BLaER1 (cell line): Measurements from ENCODE around the gene ZNF83.
A peak's percentile ranks its signal among the peaks of the same experiment; 100 is the strongest.
"Not testable (repeated sequence)": the region's sequence is repeated elsewhere in the genome, so short reads cannot be mapped to it uniquely, and the experiment has no call there.

Experiments used
- H3K27ac ChIP-seq: shearing (Covaris generic); formaldehyde crosslinking; 2 replicates; pipeline ENCODE4 v1.8.1; 2022
- H3K27me3 ChIP-seq: shearing (Covaris generic); formaldehyde crosslinking; 2 replicates; pipeline ENCODE4 v1.8.1; 2022
- H3K36me3 ChIP-seq: shearing (Covaris generic); formaldehyde crosslinking; 2 replicates; pipeline ENCODE4 v1.8.1; 2022
- H3K4me1 ChIP-seq: shearing (Covaris generic); formaldehyde crosslinking; 2 replicates; pipeline ENCODE4 v1.8.1; 2022
- H3K4me2 ChIP-seq: shearing (Covaris generic); formaldehyde crosslinking; 2 replicates; pipeline ENCODE4 v1.8.1; 2022
- H3K4me3 ChIP-seq: shearing (Covaris generic); formaldehyde crosslinking; 2 replicates; pipeline ENCODE4 v1.8.1; 2022
- H3K9ac ChIP-seq: shearing (Covaris generic); formaldehyde crosslinking; 2 replicates; pipeline ENCODE4 v1.8.1; 2022
- H3K9me3 ChIP-seq: shearing (Covaris generic); formaldehyde crosslinking; 2 replicates; pipeline ENCODE4 v1.8.1; 2022
- H4K20me1 ChIP-seq: shearing (Covaris generic); formaldehyde crosslinking; 2 replicates; pipeline ENCODE4 v1.8.1; 2022
- Cebpa-rat ChIP-seq: shearing (Covaris generic); IDR thresholded peaks from 2 replicates; pipeline ENCODE4 v1.8.1; 2022

The ZNF83 gene

DNA sequence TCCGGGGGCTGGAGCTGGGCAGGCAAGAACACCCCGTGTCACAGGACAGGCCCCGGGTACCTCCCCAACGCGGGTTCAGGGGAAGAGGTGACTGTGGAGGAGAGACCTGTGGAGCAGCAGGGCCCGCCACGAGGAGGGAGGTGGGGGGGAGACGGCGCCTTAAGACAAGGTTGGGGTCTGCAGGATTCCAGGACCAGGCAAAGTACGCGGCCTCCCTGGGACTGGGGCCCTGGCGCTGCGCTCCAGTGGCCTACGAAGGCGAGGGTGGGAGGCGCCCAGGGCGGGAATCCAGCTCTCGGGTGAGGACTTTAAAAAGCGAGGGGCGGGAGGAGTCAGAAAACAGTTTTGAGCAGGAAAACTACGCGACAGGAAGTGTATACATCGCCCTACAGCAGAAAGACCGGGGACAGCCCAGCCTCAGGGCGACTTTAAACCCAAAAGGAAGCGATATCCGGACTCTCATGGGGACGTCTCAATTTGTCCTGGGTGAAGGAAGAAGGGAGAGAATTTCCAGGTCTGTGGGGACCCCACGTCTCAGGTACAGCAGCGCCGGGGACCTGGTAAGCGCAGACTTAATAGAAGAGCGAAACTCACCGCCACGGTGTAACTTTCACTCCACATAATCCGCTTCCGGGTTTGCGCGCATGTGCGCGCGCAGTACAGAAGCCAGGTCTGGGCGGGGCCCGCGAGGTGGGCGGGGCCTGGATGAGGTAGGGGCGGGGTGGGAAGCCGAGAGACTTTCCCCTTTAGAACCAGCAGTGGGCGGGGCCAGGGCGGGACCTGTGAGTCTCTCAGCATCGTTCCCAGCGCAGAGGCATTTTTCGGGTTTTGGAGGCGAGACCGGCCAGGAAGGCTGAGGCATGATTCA is at the start of gene ZNF83:
ZNF83 (minus strand) TSS at position 638 of the 868 bp plus-strand sequence.
- Histone ChIP-seq H3K27me3 (no peaks in the 10 kb centered on the region), H3K4me2 (peak within 1 kb of the TSS; percentile 99), H3K27ac (peak within 1 kb of the TSS; percentile 91), H3K36me3 (peaks cover 27% of the 10 kb centered on the region), H3K4me3 (peak within 1 kb of the TSS; percentile 85), H3K9ac (peak within 1 kb of the TSS; percentile 92), H3K9me3 (no peaks in the 10 kb centered on the region), H4K20me1 (no peaks in the 10 kb centered on the region), H3K4me1 (peaks cover 22% of the 10 kb centered on the region)
- no peak for TF ChIP-seq Cebpa-rat

DNA sequence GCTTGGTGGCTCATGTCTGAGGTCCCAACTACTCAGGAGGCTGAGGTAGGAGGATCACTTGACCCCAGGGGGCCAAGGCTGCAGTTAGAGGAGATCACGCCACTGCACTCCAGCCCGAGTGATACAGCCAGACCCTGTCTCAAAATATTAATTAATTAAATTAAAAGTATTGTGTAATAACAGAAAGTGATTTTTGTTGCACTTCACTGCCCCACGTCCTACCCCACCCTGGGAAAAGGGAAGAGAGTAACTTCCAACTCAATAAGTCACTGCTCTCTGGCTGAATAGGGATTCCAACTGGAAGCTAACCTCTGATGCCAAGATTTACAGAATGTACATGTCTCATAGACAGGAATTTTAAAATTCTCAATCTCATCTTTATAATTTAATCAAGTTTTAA is 49.5 kb upstream of the ZNF83 start:
- Histone ChIP-seq H3K9me3 (peaks cover 22% of the 10 kb centered on the region), H4K20me1 (no peaks in the 10 kb centered on the region), H3K27me3 (no peaks in the 10 kb centered on the region), H3K9ac (no peak overlapping the region), H3K4me2 (no peak overlapping the region), H3K4me3 (no peak overlapping the region), H3K36me3 (peaks cover 38% of the 10 kb centered on the region), H3K27ac (no peak overlapping the region), H3K4me1 (peaks cover 25% of the 10 kb centered on the region)
- 0 out of 2 replicates have a peak, but pooled peaks have one; percentile 36 for TF ChIP-seq Cebpa-rat

GRCh38 chr19:52685811-52686210 is 47.7 kb upstream of the ZNF83 start:
- peaks cover 41% of the 10 kb centered on the region for H3K9me3 ChIP-seq

DNA sequence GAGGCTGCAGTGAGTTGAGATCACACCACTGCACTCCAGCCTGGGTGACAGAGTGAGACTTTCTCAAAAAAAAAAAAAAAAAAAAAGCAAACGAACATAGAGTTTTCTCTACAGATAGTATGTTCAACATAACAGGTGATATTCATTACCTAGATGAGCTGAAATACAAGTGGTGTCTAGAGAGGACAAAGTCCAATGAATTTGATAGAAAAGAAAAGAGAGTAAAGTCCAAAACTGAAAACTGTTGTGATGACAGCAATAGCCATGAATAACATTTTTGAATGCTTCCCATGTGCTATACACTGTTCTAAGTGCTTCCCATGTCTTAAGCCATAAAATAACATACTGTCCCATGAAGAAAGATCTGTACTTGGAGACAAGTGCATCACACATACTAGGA is 43.1 kb upstream of the ZNF83 start:
- H3K9ac ChIP-seq, H3K4me3 ChIP-seq, H3K27me3 ChIP-seq, H3K27ac ChIP-seq, H3K4me2 ChIP-seq, H3K4me1 ChIP-seq, H4K20me1 ChIP-seq: not testable (repeated sequence)
- Histone ChIP-seq H3K36me3 (peaks cover 83% of the 10 kb centered on the region), H3K9me3 (peaks cover 80% of the 10 kb centered on the region)

More at GRCh38 chr19:52685811-52686210, 47.7 kb upstream of the ZNF83 start:
- Histone ChIP-seq H3K27me3 (no peaks in the 10 kb centered on the region), H3K4me2 (no peak overlapping the region), H3K36me3 (peaks cover 54% of the 10 kb centered on the region), H3K27ac (no peak overlapping the region), H3K4me1 (peaks cover 14% of the 10 kb centered on the region), H4K20me1 (no peaks in the 10 kb centered on the region), H3K4me3 (no peak overlapping the region), H3K9ac (no peak overlapping the region)
- no peak for TF ChIP-seq Cebpa-rat

GRCh38 chr19:52679598-52679997 is 41.4 kb upstream of the ZNF83 start:
- no peaks in the 10 kb centered on the region for H4K20me1 ChIP-seq
- peaks cover 91% of the 10 kb centered on the region for H3K9me3 ChIP-seq
- H3K4me1 ChIP-seq, result no peaks in the 10 kb centered on the region
- no peak overlapping the region for H3K4me2 ChIP-seq
- H3K27me3 ChIP-seq, result no peaks in the 10 kb centered on the region
- H3K36me3 ChIP-seq, result peaks cover 87% of the 10 kb centered on the region
- H3K27ac ChIP-seq, result no peak overlapping the region
- no peak overlapping the region for H3K4me3 ChIP-seq
- no peak for TF ChIP-seq Cebpa-rat
- H3K9ac ChIP-seq, result no peak overlapping the region

- not testable (repeated sequence) for H3K27me3 ChIP-seq, H3K4me3 ChIP-seq, H3K27ac ChIP-seq, H3K4me1 ChIP-seq, H3K9ac ChIP-seq, H3K4me2 ChIP-seq, H4K20me1 ChIP-seq
- Histone ChIP-seq H3K9me3 (peaks cover 86% of the 10 kb centered on the region), H3K36me3 (peaks cover 90% of the 10 kb centered on the region)
Observed at GRCh38 chr19:52675239-52675638, 37.1 kb upstream of the ZNF83 start.

DNA sequence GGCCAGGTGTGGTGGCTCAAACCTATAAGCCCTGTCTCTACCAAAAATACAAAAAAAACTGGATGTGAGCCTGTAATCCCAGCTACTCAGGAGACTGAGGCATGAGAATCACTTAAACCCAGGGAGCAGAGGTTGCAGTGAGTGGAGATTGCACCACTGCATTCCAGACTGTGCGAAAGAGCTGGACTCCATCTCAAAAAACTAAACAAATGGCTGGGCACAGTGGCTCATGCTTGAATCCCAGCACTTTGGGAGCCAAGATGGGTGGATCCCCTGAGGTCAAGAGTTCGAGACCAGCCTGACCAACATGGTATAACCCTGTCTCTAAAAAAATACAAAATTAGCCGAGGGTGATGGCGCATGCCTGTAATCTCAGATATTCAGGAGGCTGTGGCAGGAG is 34.9 kb upstream of the ZNF83 start:
- Histone ChIP-seq H3K4me1 (no peaks in the 10 kb centered on the region), H3K27me3 (no peaks in the 10 kb centered on the region), H3K4me3 (no peak overlapping the region), H3K9me3 (peaks cover 64% of the 10 kb centered on the region), H3K36me3 (peaks cover 89% of the 10 kb centered on the region), H3K27ac (no peak overlapping the region), H3K4me2 (no peak overlapping the region), H4K20me1 (no peaks in the 10 kb centered on the region), H3K9ac (no peak overlapping the region)
- no peak for TF ChIP-seq Cebpa-rat

- H3K36me3 ChIP-seq, result peaks cover 83% of the 10 kb centered on the region
- no peak overlapping the region for H3K4me2 ChIP-seq
- no peak overlapping the region for H3K27ac ChIP-seq
- no peak overlapping the region for H3K4me3 ChIP-seq
- peaks cover 39% of the 10 kb centered on the region for H3K9me3 ChIP-seq
- H3K27me3 ChIP-seq, result no peaks in the 10 kb centered on the region
- no peaks in the 10 kb centered on the region for H3K4me1 ChIP-seq
- H4K20me1 ChIP-seq, result no peaks in the 10 kb centered on the region
- H3K9ac ChIP-seq, result no peak overlapping the region
- TF ChIP-seq Cebpa-rat, result no peak
Observed at GRCh38 chr19:52670046-52670445, 31.9 kb upstream of the ZNF83 start.

DNA sequence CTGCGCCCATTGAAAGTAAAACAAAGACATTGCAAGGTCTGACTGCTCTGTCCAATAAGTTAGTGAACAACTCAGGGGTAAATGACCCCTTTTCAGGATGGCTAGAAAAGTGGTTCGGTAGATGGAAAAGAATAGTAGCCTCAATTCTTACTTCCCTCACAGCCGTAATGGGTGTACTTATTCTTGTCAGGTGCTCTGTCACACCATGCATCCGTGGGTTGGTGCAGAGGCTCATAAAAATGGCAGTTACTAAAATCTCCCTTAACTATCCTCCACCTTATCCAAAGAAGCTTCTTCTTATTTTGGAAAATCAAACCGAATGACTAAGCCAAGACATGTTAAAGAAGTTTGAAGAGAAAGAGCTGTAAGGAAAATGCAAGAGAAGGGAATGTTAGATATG is 31.4 kb upstream of the ZNF83 start:
- no peaks in the 10 kb centered on the region for H3K27me3 ChIP-seq
- H3K9ac ChIP-seq, result no peak overlapping the region
- TF ChIP-seq Cebpa-rat, result no peak
- H3K4me3 ChIP-seq, result no peak overlapping the region
- peaks cover 82% of the 10 kb centered on the region for H3K36me3 ChIP-seq
- no peak overlapping the region for H3K27ac ChIP-seq
- H4K20me1 ChIP-seq, result no peaks in the 10 kb centered on the region
- no peak overlapping the region for H3K4me2 ChIP-seq
- peaks cover 34% of the 10 kb centered on the region for H3K9me3 ChIP-seq
- no peaks in the 10 kb centered on the region for H3K4me1 ChIP-seq

DNA sequence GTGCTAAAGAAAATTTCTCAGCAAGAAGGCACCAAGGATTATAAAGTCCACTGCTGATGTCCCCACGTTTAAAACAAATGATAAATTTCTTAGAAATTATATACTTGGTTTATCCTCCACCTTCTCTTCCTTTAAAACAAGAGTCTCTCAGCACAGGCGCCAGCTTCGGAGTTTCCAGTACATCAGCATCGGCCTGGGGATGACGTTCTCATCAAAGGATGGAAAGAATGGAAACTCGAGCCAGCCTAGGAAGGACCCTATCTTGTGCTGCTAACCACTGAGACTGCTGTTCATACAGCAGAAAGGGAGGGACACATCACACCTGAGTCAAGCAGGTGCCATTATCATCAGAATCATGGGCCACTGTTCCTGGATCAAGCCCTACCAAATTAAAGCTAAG is 29.8 kb upstream of the ZNF83 start:
- Histone ChIP-seq H3K9ac (no peak overlapping the region), H3K4me2 (no peak overlapping the region), H3K4me3 (no peak overlapping the region), H3K4me1 (no peaks in the 10 kb centered on the region), H3K36me3 (peaks cover 80% of the 10 kb centered on the region), H4K20me1 (no peaks in the 10 kb centered on the region), H3K9me3 (peaks cover 18% of the 10 kb centered on the region), H3K27ac (no peak overlapping the region), H3K27me3 (no peaks in the 10 kb centered on the region)
- TF ChIP-seq Cebpa-rat, result no peak

- Histone ChIP-seq H3K36me3 (peaks cover 80% of the 10 kb centered on the region), H3K9me3 (peaks cover 3% of the 10 kb centered on the region; the same call in 1 of the 2 replicates), H3K4me2 (no peak overlapping the region), H3K27me3 (no peaks in the 10 kb centered on the region), H4K20me1 (no peaks in the 10 kb centered on the region), H3K4me1 (no peaks in the 10 kb centered on the region), H3K4me3 (no peak overlapping the region), H3K27ac (no peak overlapping the region), H3K9ac (no peak overlapping the region)
- no peak for TF ChIP-seq Cebpa-rat
Observed at GRCh38 chr19:52666506-52666905, 28.4 kb upstream of the ZNF83 start.
